ENCODE data around the gene GID4.

- TF ChIP-seq ELF4 (IDR thresholded peaks at IDR 0.05) (no peak), SUZ12 (IDR thresholded peaks at IDR 0.05) (no peak), FOXA1 (IDR thresholded peaks at IDR 0.05) (no peak), LEF1 (IDR thresholded peaks at IDR 0.05; ENCODE audit: borderline replicate concordance) (no peak), PKNOX1 (IDR thresholded peaks at IDR 0.05) (no peak), NFRKB (IDR thresholded peaks at IDR 0.05) (no peak), SP1 (IDR thresholded peaks at IDR 0.05) (no peak), FOXM1 (IDR thresholded peaks at IDR 0.05; ENCODE audit: borderline replicate concordance) (no peak), BHLHE40 (IDR thresholded peaks at IDR 0.05; ENCODE audit: borderline replicate concordance) (no peak), ZNF384 (IDR thresholded peaks at IDR 0.05) (no peak), TARDBP (IDR thresholded peaks at IDR 0.05) (no peak), HDGF (IDR thresholded peaks at IDR 0.05; ENCODE audit: borderline replicate concordance) (no peak), L3MBTL2 (conservative IDR thresholded peaks at IDR 0.05) (no peak)
Measured at GRCh38 chr17:18025241-18025944, 13.8 kb upstream of the GID4 start.

Measured in HEK293T (cell line).